Choroid plexus epithelial cell (primary cell): ENCODE measurements around the gene NGFR.

Experiments used
- DNase-seq: peaks from one replicate; pipeline ENCODE4 v3.0.0-alpha.2; 2010; ENCODE audit warnings: low read depth
- H3K4me3 ChIP-seq: 2 replicates; pipeline ENCODE4 v1.5.1; 2011; ENCODE audit warnings: low read depth, mild to moderate bottlenecking, control low read depth, low read length, moderate library complexity
- TF ChIP-seq, protein P1 (sequence below): conservative IDR thresholded peaks from 2 replicates; pipeline ENCODE4 v1.5.1; 2011; ENCODE audit warnings: low read depth, mild to moderate bottlenecking, control low read depth, inconsistent platforms, low read length, moderate library complexity

NGFR gene

DNA sequence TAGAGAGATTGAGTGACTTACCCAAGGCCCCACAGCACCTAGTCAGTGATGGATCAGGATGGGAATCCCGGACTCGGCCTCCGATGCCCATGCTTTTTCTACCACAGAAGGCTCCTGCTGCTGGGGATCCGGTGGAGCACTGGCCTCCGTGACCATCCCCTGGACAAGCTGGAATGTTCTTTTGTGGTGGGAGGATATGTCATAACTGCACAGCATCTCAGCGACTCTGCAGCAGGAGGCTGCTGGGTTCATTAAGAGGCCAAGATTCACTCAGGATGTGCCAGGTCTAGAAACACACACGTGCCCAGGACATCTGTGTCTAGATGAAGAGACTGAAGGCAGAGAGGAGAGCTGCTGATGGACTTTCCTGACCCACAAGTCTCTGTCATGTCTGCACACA lies 34.7 kb upstream of the NGFR start:
- DNase-seq, result no peak
- no peak overlapping the region for H3K4me3 ChIP-seq

DNA sequence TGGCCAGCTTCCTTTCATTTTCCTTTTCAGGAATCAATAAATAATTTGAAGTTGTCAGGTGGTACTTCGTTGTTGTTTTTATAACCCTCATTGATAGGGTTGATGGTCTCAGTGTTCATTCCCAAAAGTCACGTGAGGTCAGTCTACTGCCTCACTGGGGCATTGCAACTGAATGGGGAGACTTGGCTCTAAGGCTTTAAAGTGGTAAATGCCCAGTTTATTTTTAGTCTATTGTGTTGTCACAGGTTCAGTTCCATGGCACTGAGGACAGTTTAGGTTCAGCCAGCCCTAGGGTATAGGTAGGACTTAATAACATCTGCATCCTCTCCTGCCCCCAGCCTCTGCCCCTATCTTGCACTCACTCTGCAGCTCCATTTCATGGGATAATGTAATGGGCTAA lies 33.5 kb upstream of the NGFR start:
- TF ChIP-seq, protein P1, sequence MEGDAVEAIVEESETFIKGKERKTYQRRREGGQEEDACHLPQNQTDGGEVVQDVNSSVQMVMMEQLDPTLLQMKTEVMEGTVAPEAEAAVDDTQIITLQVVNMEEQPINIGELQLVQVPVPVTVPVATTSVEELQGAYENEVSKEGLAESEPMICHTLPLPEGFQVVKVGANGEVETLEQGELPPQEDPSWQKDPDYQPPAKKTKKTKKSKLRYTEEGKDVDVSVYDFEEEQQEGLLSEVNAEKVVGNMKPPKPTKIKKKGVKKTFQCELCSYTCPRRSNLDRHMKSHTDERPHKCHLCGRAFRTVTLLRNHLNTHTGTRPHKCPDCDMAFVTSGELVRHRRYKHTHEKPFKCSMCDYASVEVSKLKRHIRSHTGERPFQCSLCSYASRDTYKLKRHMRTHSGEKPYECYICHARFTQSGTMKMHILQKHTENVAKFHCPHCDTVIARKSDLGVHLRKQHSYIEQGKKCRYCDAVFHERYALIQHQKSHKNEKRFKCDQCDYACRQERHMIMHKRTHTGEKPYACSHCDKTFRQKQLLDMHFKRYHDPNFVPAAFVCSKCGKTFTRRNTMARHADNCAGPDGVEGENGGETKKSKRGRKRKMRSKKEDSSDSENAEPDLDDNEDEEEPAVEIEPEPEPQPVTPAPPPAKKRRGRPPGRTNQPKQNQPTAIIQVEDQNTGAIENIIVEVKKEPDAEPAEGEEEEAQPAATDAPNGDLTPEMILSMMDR, result no peak
- no peak overlapping the region for H3K4me3 ChIP-seq
- no peak for DNase-seq

More for the DNA sequence above, 34.7 kb upstream of the NGFR start:
- TF ChIP-seq, protein P1, result no peak

DNA sequence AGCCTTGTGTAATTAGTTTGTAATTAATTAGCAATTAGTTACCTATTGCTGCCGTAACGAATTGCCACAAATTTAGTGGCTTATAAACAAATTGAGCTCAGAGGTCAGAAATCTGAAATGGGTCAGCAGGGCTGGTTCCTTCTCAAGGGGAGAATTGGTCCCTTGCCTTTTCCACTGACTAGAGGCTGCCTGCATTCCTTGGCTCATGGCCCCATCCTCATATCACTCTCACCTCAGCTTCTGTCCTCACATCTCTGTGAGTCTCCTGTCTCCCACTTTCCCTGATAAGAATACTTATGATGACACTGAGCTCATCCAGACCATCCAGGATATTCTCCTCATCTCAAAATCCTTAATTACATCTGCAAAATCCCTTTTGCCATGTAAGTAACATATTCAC lies 31.0 kb upstream of the NGFR start:
- DNase-seq, result no peak
- TF ChIP-seq, protein P1, result no peak

DNA sequence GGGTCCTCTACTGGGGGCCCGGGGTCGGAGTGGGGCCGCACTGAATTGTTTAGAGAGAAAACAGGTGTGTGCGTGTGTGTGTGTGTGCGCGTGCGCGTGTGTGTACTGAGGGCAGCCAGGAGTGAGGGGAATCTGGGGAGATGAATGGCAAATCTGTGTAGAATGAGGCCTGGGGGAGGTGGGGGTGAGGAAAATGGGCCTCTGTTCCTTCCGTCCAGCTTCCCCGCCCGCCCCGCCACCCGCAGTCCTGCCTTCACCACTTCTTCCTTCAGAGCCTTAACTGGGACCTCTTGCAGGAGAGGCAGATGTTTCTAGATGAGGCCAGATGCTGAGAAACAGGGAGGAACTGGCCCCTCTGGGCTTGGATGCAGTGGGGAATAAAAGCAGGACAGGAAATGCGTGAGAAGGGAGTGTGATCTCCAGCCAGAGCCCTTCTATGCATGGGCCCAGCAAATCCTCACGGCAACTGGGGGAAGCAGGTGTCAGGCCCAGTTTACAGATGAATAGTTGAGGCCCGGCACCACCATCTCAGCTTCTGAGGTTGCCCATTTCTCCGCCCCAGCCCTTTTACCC lies 29.7 kb upstream of the NGFR start:
- TF ChIP-seq, protein P1, result no peak
- DNase-seq, result no peak
- H3K4me3 ChIP-seq, result no peak overlapping the region

More for the DNA sequence above, 31.0 kb upstream of the NGFR start:
- no peak overlapping the region for H3K4me3 ChIP-seq

DNA sequence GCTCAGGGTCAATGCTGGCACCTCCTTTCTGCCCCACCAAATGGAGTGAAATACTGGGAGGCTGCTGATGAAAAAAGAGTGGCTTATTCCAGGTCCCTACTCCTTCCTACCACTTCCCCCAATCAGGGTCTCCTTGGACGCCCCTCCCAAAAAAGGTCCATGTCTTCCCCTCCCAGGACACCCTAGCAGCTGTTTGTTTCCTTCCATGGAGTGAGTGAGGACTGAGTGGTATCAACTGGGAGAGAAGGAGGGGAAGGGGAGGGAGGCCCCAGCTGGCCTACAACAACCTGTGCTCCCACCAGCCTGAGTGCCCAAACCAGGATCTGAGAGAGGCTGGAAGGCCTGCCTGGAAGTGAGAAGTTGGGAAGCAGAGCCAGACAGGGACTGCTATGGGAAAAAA lies 28.7 kb upstream of the NGFR start:
- H3K4me3 ChIP-seq, result no peak overlapping the region
- no peak for DNase-seq
- TF ChIP-seq, protein P1, result no peak

DNA sequence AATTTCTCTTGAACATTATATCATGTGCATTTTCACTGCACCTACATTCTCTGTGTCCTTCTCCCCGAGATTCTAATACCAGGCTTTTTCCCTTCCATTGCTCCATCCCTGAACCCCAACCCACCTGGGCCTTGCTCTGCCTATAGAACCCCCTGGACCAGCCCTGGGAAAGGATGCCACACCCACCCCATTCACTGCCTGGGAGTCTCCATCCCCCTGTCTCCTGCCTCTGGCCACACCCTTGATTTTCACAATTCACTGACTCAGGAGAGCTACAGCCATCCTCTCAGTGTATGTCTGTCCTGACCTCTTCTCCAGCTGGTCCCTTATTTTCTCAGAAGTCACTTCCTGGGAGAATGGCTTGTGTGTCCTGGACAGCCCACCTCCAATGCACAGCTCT lies 27.9 kb upstream of the NGFR start:
- no peak overlapping the region for H3K4me3 ChIP-seq
- DNase-seq, result no peak
- TF ChIP-seq, protein P1, result no peak

DNA sequence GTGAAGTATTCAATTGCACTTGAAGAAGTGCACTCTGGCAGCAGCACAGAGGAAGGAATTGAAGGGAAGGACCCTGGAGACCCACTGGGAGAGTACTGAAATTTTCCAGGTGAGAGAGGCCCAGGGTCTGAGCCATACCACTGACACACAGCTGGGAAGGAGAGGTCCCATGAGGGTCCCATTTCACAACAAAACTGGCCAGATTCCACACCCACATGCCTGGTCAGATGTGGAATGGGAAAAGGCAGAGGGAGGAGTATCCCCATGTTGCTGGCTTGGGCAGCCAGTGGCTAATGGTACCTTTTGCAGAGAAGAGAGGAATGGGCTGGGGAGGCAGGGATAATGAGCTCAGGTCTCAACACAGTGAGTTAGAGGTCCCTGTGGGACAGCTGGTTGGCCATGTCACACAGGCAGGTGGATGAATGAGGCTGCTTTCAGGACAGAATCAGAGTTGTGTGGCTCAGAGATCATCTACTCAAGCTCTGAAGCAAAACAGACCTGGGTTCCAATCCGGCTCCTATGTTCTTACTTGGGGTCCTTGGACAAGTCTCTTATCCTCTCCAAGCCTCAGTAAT lies 26.2 kb upstream of the NGFR start:
- H3K4me3 ChIP-seq, result no peak overlapping the region
- DNase-seq, result peak; percentile 5
- TF ChIP-seq, protein P1, result no peak
